GM21786 (cell line): Measurements from ENCODE around the gene THEM5.

Experiments
- ATAC-seq: cut with Tn5 transposase; IDR thresholded peaks from one replicate; pipeline ENCODE4 v1.9.1; 2021; ENCODE audit not compliant: unreplicated experiment

THEM5 gene

GRCh38 chr1:151839457-151840403 lies 13.8 kb downstream of the THEM5 start, which contains the start of gene C2CD4D:
TSS of gene C2CD4D (minus strand) at chr1:151839820. CDS start at chr1:151838989, 831 bp downstream.
- ATAC-seq = no peak

DNA sequence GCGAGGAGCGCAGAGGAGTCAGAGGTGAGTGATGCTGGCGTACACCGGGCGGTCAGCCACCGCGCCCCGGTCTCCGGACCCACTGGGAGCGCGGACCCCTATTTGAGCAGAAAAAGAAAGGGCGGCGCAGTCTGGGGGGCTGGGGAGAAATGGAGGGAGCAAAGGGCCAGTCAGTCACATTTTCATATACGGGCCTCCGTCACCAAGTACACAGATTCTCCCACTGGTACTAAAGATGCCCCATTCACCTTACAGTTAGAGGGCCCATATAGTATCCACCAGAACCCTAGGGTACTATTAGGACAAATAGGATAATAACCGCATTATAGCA lies 14.5 kb downstream of the THEM5 start:
- ATAC-seq = no peak

DNA sequence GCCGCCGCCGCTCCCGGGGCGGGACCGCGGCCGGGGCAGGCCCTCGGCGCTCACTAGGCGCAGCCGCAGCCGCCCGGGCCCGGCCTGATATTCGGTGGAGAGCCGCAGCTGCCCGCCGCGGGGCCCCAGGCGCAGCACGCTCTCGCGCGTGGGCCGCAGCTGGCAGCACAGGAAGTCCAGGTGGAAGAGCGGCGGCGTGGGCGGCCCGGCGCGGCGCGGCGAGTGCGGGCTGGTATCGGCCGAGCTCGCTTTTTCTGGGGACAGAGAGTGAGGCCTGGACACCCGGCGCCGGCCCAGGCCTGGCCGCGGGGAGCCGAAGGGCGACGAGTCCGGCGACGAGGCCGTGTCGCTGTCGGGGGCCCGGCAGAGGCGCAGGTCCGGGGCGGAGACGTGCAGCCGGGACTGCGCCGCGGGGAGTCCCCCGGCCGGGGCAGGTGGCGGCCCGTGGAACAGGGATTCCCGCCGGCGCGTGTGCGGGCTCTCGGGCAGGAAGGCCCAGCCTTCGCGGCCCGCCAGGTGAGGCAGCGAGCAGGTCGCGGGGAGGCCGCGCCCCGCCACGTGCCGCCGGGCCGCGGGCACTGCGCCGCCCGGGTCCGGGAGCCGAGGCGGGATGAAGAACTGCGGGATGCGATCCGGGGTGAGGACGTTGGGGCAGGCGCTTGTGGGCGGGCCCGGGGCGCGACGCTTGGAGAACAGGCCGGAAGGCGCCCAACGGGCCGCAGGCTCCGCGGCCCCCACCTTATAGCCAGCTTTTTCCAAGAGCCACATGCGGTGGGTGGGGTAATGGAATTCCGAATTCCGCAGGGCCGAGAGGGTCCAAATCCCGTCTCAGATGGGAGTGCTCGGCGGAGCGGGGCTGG lies 15.1 kb downstream of the THEM5 start:
- no peak for ATAC-seq

- no peak for ATAC-seq
Observed at GRCh38 chr1:151837884-151838221, 15.7 kb downstream of the THEM5 start.

GRCh38 chr1:151837197-151837596 lies 16.3 kb downstream of the THEM5 start:
- no peak for ATAC-seq

- ATAC-seq = no peak
Observed at GRCh38 chr1:151835596-151835995, 17.9 kb downstream of the THEM5 start.

DNA sequence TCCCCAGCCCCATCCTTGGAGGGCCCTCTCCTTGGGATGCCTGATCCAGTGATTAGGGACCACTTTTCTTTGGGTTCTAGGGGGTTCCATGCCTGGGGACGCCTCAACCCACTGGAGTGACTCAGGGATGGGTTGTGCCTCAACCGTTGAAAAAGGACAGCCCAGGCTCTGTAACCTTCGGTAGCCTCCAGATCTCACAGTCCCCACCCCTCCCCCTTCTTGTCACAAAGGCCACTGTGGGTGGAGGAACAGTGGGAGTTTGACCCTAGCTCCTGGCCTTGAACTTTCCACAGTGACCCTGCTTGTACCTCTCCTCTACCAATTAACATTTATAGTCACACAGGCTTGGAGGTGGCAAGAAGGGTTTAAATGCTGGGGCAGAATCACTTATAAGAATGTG lies 19.3 kb downstream of the THEM5 start:
- ATAC-seq = no peak

DNA sequence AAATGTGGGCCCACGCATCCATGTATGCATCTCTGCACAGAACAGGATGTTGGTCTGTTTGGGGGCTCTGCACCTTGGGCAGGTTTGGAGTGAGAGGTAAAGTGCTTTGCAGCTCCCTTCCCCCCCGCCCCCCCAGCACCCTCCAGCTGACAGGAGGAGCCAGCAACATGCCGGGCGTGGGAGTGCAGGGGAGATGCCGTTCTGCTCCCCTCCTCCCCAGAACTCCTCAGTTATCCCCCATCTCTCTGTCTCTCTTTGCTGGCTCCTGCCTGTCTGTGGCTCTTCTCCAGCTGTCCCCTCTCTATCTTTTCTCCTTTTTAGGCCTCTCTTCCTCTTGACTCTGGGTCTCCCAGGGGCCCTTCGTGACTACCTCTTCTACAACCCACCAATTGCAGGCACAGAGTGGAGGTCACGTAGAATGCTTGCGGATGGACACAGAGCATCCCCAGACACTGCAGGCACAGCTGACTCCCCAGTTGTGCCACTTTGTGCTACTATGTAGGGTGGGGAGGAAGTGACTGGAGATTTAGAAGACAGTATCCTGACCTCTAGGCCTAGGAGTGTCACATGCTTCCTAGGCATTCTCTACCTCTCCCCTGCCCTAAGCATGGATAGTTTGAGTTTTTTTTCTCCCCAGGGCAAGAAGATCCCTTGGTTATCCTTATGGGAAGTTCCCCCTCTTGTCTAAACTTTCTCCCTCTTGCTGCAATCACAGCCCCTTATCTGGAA lies 20.2 kb downstream of the THEM5 start:
- no peak for ATAC-seq

DNA sequence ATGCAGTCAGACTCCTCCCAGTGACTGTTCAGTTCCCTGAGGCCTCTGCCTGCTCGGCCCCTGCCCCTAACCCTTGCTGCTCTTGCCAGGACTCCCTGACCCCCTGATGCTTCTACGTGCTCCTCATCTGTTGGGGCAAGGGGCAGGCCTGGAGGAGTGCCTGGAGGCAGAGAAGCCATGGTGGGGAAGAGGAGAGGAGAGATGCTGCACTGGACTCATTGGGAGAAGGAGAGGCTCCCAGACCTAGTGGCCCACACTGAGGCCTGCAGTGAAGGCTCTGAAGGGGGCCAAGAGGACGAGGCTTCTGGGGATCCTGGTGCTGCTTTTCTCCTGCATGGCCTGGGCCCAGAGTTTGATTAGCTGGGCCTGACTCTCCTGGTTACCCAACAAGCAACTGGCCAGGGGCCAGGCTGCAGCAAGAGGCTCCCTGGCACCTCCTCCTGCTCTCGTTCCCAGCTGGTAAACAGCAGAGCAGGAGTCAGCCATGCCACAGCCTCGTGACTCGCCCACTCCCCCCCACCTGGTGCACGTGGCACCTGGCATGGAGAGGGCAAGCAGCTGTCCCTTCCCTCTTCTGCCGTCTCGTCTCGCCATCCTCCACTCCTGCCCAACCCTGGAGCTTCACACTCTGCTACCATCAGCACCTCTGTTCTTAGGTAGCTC lies 21.1 kb downstream of the THEM5 start:
- ATAC-seq = no peak

DNA sequence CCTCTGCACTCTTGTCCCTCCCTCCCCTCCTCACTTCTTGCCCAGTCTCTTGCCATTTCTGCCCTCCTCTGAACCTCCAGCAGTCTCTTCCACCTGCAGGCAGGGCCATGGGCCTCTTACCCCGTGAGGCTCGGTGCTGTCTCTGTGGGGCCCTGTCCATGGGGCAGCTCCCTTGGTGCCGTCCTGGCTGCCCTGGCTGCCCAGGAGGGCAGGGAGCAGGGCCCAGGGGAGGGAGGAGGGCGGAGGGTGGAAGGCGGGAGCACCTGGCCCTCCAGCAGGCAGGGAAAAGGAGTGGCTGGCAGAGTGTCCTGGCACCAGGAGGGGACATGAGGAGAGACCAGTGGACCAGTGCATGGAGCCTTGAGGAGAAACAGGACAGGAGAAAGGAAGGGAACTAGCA lies 21.9 kb downstream of the THEM5 start, which contains the start of gene RORC:
RORC (minus strand) TSS at position 198 of the 400 bp plus-strand sequence; CDS start at position 160, 38 bp downstream.
- no peak for ATAC-seq

DNA sequence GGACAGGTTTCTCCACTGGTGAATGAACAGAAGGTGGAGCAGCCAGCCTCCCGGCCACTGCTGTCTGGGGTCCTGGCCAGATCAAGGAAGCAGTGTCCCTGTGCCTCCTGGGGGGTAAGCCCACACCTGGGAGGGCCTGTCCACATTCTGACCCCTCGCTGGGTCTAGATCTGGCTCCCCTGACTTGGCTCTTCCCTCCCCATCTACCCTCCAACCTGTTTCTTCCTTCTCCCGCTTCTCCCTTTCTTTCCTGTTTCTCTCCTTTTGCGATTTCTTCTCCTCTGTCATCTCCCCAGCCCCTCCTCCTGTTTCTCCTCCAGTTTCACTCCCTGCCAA lies 22.3 kb downstream of the THEM5 start:
- ATAC-seq = no peak

GRCh38 chr1:151830055-151830454 lies 23.5 kb downstream of the THEM5 start:
- ATAC-seq = no peak

DNA sequence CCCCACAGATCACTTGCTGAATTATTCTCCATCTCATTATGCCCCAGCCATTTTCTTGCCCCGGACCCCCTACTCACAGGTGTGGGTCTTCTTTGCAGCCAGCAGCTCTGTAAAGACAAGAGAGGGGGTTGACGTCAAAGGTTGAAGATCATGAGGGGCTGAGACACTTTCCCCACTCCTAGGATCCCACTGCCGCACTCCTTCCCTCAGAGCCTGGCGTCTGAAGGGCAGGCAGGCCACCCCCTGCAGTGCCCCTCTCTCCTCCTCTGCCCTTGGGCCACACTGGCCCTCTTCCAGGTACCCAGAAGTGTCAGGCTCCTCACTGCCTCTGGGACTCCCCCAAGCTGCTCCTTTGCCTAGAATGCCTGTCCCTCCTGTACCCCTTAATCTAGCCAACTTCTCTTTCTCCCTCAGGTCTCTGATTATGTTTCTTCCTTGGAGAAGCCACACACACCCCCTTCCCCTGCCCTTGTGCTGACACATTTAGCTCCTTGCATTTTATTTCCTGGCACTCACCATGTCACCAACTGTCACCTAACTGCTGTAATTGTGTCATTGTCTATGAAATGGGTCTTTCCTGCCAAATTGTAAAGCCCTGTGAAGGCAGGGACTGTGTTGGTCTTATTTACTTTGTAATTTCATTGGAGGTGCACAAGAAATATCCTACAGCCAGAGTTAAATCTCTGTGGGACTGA lies 24.0 kb downstream of the THEM5 start:
- ATAC-seq = no peak

- ATAC-seq = no peak
Observed at GRCh38 chr1:151828921-151829320, 24.6 kb downstream of the THEM5 start.

DNA sequence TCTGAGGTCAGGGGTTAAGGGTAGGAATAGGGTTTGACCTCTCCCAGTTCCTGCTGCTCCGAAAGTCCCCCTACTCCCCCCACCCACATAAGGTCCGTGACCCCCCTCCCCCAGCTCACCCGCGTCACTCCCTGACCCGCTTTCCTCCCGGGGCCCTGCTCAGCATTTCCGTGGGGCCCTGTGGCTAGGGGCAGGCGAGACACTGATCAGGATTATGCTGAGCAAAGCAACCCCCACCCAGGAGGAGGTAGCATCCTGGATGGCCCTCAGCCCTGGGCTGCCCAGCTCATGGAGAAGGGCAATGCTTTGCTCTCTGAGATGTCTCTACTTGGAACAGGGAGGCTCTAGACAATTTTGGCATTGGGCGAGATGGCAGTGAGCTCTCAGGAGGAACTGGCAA lies 25.7 kb downstream of the THEM5 start:
- ATAC-seq = no peak

DNA sequence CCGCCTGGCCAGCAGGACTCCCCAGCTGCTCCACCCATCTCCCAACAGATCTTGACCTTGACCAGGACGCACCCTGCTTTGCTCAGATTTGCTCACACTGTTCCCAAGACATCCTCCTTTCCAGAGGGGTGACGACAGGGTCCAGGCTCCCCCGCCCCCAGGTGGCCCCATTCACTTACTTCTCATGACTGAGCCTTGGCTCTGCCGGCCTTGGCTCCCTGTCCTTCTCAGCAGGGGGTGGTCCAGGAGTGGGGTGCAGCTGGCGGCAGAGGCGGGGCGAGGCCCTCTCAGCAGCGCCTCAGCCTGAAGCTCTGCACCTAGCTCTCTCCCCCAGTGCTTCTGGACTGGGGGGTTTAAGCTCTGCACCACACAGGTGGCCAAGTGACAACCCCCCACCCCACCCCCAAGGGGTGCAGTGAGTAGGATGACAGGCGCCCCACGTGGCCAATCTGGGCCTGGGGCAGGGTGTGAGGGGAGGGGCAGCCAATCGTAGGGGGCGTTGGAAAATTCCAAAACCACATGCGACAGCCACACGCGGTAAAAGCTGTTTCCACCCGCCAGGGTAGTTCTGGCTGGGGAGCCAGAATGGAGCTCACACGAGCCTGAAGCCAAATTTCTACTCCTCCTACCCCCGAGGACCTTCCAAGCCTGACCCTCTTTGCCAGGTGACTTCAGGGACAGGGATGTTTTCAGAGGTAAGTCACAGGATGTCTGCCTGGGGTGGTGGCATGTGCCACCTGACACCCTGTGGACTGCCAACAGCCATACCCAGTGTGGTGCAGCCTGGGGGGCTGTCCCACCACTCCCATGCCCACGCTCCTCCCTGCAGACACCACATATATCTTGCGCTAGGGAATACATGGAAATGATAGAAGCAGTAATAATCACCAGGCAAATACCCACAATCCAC lies 27.5 kb downstream of the THEM5 start:
- ATAC-seq = no peak

DNA sequence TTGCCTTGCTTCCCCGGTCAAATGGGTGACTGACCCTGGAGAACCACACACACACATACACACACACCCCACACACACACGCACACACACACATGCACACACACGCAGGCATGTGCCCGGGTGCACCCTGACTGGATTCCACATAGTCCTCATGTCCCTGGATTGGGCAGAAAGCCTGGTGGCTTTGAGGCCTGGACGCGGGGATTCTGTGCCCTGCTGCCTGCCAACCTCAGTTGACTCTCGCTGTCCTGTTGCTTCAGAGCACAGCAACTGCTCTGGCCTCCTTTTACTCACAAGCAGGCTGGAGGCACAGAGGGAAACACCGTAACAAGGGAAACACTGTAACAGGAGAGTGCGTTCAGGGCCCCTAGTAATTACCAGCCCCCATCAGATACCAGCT lies 28.3 kb downstream of the THEM5 start:
- no peak for ATAC-seq

- ATAC-seq = no peak
Observed at GRCh38 chr1:151823175-151823574, 30.3 kb downstream of the THEM5 start.

DNA sequence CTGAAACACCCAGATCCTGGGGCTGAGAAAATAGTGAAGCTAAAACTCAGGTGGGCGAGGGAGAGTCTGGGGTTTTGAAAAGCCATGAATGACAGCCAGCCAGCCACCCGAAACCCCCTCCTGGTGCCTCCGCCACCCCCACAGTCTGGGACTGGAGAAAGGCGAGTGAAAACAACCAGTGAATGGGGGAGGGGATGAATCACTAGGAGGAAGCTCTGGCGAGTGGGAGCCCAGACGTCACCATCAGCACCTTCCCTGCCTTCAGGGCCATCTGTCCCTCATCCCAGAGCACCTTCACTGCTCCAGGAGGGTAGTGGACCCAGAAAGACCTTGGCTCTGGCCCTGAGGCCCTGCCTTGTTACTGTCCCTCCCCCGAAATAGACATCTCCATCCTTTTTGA lies 31.1 kb downstream of the THEM5 start:
- no peak for ATAC-seq
